Measurements from ENCODE around the gene CNGA2.

CNGA2 gene

DNA sequence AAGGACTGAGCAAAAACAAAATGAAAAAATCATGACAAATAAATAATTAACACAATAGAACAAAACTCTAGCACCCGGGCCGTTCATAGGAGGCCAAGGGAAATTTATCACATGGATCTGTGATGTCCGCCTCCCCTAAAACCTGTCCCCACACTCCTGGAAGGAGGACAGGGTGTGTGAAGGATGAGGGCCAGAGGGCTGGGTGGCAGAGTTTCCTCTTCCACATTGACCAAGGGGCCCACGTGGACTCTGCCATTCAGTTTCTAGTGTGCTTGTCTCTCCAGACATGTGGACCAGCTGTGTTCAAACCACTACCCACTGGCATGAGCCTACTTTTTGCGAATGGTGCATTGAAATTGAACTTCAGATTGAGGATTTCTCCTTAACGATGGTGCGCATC lies 33.0 kb upstream of the CNGA2 start:
- H3K36me3 ChIP-seq (replicated peaks) = no peaks in the 10 kb centered on the region
- H3K9me3 ChIP-seq = no peaks in the 10 kb centered on the region
- no peak for DNase-seq (ENCODE audit: low spot score in 2 of 2)
- no peaks in the 10 kb centered on the region for H3K4me1 ChIP-seq
- in situ Hi-C loops (cut with MboI; ENCODE audit: low sequenced_read_pairs) = no loop called here
- no peak overlapping the region for H3K4me3 ChIP-seq
- no peaks in the 10 kb centered on the region for H3K27me3 ChIP-seq (ENCODE audit: low read depth)

DNA sequence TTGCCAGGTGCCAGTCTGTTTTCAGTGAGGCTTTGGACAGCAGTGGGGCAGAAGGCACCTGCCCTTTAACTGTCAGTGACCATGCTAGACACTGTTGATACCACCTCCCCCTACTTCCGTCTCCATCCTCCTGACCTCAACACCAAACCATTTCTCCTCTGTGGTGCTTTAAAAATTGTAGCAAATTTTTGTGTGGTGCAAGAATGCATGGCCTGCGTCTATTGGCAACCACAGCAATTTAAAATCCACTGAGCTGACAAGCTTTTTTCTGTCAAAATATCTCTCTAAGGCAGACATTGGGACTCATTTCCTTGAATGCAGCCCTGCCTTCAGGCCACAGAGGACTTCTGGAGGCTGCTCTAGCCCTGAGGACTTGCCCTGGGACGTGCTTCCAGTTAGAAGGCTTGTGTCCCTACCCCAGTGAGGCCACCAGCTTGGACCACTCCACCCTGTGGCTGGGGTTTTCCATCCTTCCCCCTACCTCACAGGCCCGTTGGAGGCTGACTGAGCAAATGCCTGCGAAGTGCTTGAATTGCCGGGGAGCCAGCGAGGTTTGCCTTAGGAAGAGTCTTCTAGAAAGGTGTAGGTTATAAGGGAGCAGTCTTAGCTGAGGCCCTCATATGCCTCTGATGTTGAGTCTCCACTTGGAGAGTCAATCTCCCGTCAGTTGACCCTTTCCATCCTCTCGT lies 32.4 kb upstream of the CNGA2 start:
- no peak overlapping the region for H3K4me3 ChIP-seq
- H3K36me3 ChIP-seq (replicated peaks) = no peaks in the 10 kb centered on the region
- DNase-seq (ENCODE audit: low spot score in 2 of 2) = no peak
- in situ Hi-C loops (cut with MboI; ENCODE audit: low sequenced_read_pairs) = no loop called here
- no peaks in the 10 kb centered on the region for H3K27me3 ChIP-seq (ENCODE audit: low read depth)
- no peaks in the 10 kb centered on the region for H3K4me1 ChIP-seq
- H3K9me3 ChIP-seq = no peaks in the 10 kb centered on the region

DNA sequence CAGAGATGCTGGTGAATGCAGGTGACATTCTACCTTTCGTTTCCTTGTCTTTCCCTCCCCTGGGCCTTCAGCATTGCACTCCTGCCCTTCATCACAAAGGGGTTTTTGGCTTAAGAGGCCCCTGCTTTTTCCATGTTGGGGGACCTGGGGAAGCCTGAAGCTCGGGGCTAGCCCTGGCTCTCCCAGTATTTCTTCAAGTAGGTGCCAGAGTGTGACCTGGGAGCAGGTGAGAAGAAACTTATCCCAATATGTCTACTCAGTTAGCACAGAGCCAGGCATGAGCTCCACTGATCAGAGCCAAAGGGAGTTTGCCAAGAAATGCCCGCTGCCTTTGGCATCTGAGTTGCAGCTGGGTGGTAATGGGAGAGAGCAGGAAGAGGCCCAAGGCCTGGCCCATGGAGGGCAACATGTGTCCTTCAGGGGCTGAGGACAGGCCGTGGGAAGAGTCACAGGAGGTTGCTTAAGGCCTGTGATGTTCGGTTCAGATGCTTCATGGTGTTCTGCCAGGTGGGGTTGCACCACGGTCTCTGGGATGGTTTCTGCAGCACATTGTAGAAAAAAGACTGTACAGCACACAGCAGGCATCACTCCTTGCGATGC lies 31.7 kb upstream of the CNGA2 start:
- H3K9me3 ChIP-seq = no peaks in the 10 kb centered on the region
- no peaks in the 10 kb centered on the region for H3K36me3 ChIP-seq (replicated peaks)
- in situ Hi-C loops (cut with MboI; ENCODE audit: low sequenced_read_pairs) = no loop called here
- no peak overlapping the region for H3K4me3 ChIP-seq
- no peaks in the 10 kb centered on the region for H3K27me3 ChIP-seq (ENCODE audit: low read depth)
- no peaks in the 10 kb centered on the region for H3K4me1 ChIP-seq
- DNase-seq (ENCODE audit: low spot score in 2 of 2) = no peak

DNA sequence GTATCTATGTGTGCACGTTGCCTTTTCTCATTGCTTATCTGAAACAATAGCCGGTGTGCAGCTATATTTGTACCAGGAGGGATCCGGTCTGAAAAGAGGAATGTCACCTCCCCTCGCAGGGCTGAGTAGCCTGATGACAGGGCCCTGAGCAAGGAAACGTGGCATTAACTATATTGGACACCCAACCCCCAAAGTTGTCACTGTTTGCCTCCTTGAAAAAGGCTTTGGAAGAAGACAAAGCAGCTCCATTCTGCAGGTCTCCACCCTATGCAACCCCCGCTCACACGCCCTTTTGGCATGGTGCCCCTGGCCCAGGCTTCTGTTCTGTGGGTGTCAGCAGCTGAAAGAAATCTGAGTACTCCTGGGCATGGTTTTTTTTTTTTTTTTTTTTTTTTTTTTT lies 31.1 kb upstream of the CNGA2 start:
- Histone ChIP-seq H3K4me3 (no peak overlapping the region), H3K27me3 (ENCODE audit: low read depth) (no peaks in the 10 kb centered on the region), H3K36me3 (replicated peaks) (no peaks in the 10 kb centered on the region), H3K9me3 (no peaks in the 10 kb centered on the region), H3K4me1 (no peaks in the 10 kb centered on the region)
- in situ Hi-C loops (cut with MboI; ENCODE audit: low sequenced_read_pairs) = no loop called here
- DNase-seq (ENCODE audit: low spot score in 2 of 2) = peak in 1 of 2 experiments; percentile 47

DNA sequence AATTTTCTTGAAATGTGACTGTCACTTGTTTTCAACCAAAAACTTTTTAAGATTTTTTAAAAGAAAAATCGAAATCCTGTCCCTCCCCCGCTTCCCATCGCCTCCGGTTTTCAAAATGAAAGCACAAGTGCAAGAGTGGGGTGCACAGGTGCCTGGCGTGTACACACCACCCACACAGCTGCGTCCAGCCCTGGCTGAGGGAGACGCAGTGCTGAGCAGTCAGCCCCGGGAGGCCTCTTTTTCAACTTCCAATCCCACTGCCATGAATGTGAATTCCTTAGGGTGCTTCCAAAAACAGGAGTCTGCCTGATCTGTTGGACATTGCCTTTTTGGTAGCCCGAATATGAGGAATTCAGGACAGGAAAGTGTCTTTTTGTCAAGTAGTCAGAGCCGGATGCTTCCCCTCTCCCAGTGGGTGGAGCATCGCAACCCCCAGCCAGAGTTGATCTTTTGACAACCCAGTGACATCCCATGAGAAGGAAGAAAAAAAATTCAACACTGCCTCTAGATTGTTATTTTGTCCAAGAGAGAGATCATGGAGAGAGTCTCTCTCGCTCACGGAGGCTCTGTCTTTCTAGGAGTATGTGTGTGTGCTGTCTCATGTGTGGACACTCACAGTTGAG lies 30.4 kb upstream of the CNGA2 start:
- Histone ChIP-seq H3K9me3 (no peaks in the 10 kb centered on the region), H3K36me3 (replicated peaks) (no peaks in the 10 kb centered on the region), H3K4me3 (no peak overlapping the region), H3K27me3 (ENCODE audit: low read depth) (no peaks in the 10 kb centered on the region), H3K4me1 (no peaks in the 10 kb centered on the region)
- in situ Hi-C loops (cut with MboI; ENCODE audit: low sequenced_read_pairs) = no loop called here
- DNase-seq (ENCODE audit: low spot score in 2 of 2) = no peak

DNA sequence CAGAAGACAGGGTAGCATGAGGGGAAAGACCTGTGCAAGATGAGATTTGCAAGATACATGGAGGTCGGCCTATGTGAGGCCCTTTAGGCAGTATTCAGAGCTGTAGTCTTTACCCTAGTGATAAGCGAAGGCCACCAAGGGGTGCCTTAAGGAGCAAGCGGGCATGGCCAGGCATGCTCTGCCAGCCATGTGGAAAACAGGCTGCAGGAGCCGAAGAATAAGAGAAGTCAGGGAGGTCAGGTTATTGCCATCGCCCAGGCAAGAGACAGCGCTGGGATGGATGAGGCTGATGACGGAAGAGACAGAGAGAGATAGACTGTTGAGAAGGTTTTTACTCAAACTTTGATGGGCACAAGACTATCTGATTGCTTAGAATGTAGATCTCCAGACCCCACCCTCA lies 25.7 kb upstream of the CNGA2 start:
- Histone ChIP-seq H3K4me3 (no peak overlapping the region), H3K27me3 (ENCODE audit: low read depth) (no peaks in the 10 kb centered on the region), H3K9me3 (no peaks in the 10 kb centered on the region), H3K36me3 (replicated peaks) (no peaks in the 10 kb centered on the region), H3K4me1 (no peaks in the 10 kb centered on the region)
- in situ Hi-C loops (cut with MboI; ENCODE audit: low sequenced_read_pairs) = no loop called here
- no peak for DNase-seq (ENCODE audit: low spot score in 2 of 2)

DNA sequence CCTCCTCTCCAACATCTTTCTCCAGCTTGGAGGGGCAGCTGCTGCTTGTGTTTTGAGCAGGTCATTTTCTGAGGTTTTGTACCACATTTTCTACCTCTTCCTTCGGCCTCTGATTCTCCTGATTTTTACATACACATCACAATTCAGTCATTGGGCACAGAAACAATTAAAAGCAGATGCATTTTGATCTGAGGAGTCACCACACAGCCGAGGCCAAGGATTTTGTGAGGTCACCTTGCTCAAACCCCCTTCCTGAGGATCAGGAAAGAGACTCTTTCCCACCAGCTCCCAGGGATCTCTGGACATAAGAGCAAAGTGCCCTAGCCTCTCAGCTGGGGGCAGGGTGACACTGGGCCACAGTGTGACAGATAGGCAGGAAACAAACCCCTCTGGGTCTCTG lies 24.1 kb upstream of the CNGA2 start:
- DNase-seq (ENCODE audit: low spot score in 2 of 2) = no peak
- H3K9me3 ChIP-seq = no peaks in the 10 kb centered on the region
- in situ Hi-C loops (cut with MboI; ENCODE audit: low sequenced_read_pairs) = no loop called here
- H3K4me1 ChIP-seq = no peaks in the 10 kb centered on the region
- H3K4me3 ChIP-seq = no peak overlapping the region
- no peaks in the 10 kb centered on the region for H3K27me3 ChIP-seq (ENCODE audit: low read depth)
- H3K36me3 ChIP-seq (replicated peaks) = no peaks in the 10 kb centered on the region

DNA sequence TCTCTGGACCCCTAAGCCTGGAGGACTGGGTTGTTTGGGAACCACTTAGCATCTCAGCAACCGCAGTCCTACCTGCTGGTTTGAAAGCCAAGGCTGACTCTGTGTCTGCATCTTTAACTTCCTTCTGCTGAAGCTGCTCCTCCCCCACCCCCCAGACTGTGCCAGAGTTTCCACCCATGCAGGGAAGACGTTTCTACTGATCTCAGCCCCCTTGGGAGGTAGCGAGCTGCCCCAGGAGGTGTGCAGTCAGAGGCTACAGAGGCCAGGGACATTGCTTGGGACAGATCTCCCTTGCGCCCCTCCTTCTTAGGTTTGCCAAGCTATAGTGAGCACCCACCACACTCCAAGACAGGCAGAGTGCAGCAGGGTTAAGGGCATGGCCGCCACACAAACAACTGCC lies 23.4 kb upstream of the CNGA2 start:
- Histone ChIP-seq H3K36me3 (replicated peaks) (no peaks in the 10 kb centered on the region), H3K9me3 (no peaks in the 10 kb centered on the region), H3K4me3 (no peak overlapping the region), H3K4me1 (no peaks in the 10 kb centered on the region), H3K27me3 (ENCODE audit: low read depth) (no peaks in the 10 kb centered on the region)
- no peak for DNase-seq (ENCODE audit: low spot score in 2 of 2)
- in situ Hi-C loops (cut with MboI; ENCODE audit: low sequenced_read_pairs) = no loop called here

DNA sequence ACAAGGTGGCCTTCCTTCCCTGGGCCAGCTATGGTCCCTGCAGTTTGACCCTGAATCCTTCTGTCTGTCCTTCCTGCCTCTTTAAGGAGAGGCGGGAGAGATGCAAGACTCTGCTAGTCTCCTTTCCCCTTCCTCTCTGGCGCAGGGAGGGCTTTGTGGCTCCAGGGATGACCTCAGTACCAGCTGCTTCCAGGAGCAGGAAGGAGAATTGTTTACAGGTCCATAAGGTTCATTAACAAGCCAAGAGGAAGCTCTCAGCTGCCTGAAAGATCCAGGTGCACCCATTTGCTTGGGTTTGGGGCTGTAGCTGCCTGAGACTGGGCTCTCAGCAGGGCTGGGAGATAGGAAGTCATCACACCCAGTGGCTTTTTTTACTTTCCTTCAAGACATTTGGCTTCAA lies 22.8 kb upstream of the CNGA2 start:
- H3K27me3 ChIP-seq (ENCODE audit: low read depth) = no peaks in the 10 kb centered on the region
- in situ Hi-C loops (cut with MboI; ENCODE audit: low sequenced_read_pairs) = no loop called here
- DNase-seq (ENCODE audit: low spot score in 2 of 2) = no peak
- H3K4me3 ChIP-seq = no peak overlapping the region
- no peaks in the 10 kb centered on the region for H3K36me3 ChIP-seq (replicated peaks)
- H3K4me1 ChIP-seq = no peaks in the 10 kb centered on the region
- no peaks in the 10 kb centered on the region for H3K9me3 ChIP-seq

DNA sequence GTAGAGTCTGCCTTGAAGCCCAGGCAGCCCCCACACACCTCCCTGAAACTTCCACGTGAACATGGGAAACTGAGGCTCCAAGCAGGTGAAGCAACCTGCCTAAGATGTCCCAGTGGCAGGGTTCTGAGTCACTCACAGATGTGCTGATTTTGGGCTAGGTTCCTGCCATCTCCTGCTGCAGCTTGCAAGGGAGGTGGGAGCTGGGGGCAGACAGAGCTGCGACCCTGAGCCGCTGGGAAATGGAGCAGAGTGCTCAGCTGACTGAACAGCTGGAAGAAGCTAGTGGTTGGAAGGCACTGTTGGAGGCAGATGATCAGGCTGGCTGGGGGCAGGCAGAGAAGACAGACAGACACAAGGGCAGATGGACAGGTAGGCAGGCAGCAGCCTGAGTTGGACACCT lies 22.3 kb upstream of the CNGA2 start:
- H3K9me3 ChIP-seq = no peaks in the 10 kb centered on the region
- H3K4me3 ChIP-seq = no peak overlapping the region
- no peaks in the 10 kb centered on the region for H3K4me1 ChIP-seq
- in situ Hi-C loops (cut with MboI; ENCODE audit: low sequenced_read_pairs) = no loop called here
- no peak for DNase-seq (ENCODE audit: low spot score in 2 of 2)
- H3K27me3 ChIP-seq (ENCODE audit: low read depth) = no peaks in the 10 kb centered on the region
- H3K36me3 ChIP-seq (replicated peaks) = no peaks in the 10 kb centered on the region

DNA sequence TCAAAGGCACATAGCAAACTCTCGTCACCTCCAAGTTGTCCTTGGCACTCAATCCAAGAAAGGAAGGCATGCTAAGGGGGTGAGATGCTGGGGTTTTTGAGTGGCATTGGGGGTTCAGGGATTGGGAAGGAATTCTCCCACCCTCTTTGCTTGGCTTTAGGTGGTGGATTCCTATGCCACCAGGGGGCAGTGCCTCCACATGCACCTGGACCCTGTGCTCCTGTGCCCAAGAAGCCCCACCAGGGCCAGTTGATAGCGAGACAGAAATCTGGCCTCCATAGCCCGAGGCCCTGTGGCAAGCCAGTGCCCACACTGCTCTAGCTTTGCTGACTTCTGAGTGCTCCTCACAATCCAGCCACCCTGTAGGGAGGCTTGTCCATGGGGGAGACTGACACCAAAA lies 20.7 kb upstream of the CNGA2 start:
- Histone ChIP-seq H3K4me3 (no peak overlapping the region), H3K36me3 (replicated peaks) (no peaks in the 10 kb centered on the region), H3K27me3 (ENCODE audit: low read depth) (no peaks in the 10 kb centered on the region), H3K4me1 (no peaks in the 10 kb centered on the region), H3K9me3 (no peaks in the 10 kb centered on the region)
- DNase-seq (ENCODE audit: low spot score in 2 of 2) = peak in 1 of 2 experiments; percentile 60
- in situ Hi-C loops (cut with MboI; ENCODE audit: low sequenced_read_pairs) = no loop called here

DNA sequence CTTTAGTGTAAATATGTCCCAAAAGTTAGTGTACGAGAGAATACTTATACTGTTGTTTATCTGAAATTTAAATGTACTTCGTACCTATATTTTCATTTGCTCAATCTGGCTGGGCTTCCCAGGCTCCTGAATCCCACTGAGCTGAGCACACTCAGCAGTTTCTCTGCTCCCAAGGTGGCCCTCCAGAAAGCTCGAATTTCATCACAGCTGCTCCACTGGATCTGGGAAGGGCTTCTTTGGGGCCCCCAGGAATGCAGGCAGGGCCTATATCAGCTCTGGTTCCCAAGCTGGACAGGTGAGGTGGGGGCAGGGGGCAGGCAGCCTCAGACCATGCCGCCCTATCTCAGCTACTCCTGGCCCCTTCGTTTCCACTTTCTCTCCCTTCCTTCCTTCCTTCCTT lies 20.2 kb upstream of the CNGA2 start:
- in situ Hi-C loops (cut with MboI; ENCODE audit: low sequenced_read_pairs) = no loop called here
- Histone ChIP-seq H3K27me3 (ENCODE audit: low read depth) (no peaks in the 10 kb centered on the region), H3K9me3 (no peaks in the 10 kb centered on the region), H3K4me1 (no peaks in the 10 kb centered on the region), H3K4me3 (no peak overlapping the region), H3K36me3 (replicated peaks) (no peaks in the 10 kb centered on the region)
- DNase-seq (ENCODE audit: low spot score in 2 of 2) = no peak

DNA sequence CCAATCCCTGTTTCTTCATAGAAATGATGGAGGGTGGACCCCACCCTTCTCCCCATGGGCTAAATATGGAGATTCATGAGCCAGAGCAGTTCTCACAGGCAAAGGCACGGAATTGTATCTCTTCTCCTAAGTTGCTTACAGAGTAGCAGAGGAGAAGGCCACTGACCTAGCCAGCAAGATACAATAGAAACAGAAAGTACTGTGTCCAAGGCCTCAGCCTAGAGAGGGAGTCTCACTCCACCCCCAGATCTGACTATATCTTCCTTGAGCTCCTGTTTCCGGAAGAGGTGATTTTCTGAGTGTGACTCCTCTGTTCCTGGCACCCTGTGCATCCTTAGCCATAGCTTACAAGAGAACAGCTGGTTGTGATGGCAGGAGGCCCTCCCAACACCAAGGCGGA lies 18.8 kb upstream of the CNGA2 start, which contains the start of gene FATE1:
TSS of gene FATE1 (plus strand) at position 284 of the 400 bp plus-strand sequence. CDS start at position 369, 85 bp downstream.
- no peaks in the 10 kb centered on the region for H3K36me3 ChIP-seq (replicated peaks)
- in situ Hi-C loops (cut with MboI; ENCODE audit: low sequenced_read_pairs) = no loop called here
- H3K4me1 ChIP-seq = no peaks in the 10 kb centered on the region
- no peak within 1 kb of the TSS for H3K4me3 ChIP-seq
- no peaks in the 10 kb centered on the region for H3K9me3 ChIP-seq
- DNase-seq (ENCODE audit: low spot score in 2 of 2) = no peak
- no peaks in the 10 kb centered on the region for H3K27me3 ChIP-seq (ENCODE audit: low read depth)

DNA sequence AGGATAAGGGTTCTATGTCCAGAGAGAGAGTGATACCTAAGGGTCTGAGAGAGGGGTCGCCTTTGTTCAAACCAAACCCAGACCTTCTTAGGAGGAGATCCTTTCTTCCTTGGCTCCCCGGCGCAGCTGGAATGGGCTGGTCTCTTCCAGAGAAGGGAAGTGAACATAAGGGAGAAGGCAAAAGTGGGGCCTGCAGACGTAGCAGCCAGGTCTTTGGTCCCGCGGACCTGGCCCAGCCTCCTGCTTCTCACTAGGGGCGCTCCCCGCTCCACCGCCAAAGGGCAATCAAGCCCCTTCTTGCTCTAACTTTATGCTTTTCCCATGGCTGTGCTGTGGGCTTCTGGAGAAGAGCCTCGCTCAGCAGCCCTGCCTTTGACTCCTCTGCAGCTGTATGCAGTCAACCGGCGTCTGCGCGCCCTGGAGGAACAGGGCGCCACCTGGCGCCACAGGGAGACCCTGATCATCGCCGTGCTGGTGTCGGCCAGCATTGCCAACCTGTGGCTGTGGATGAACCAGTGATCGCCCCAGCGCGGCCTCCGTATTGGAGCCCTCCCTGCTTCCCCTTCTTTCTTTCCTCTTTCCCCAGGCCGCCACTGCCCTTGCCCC lies 12.2 kb upstream of the CNGA2 start:
- Histone ChIP-seq H3K27me3 (ENCODE audit: low read depth) (no peaks in the 10 kb centered on the region), H3K4me3 (no peak overlapping the region), H3K4me1 (no peaks in the 10 kb centered on the region), H3K9me3 (no peaks in the 10 kb centered on the region), H3K36me3 (replicated peaks) (no peaks in the 10 kb centered on the region)
- peak; percentile 3 to 40 for DNase-seq (ENCODE audit: low spot score in 2 of 2)
- in situ Hi-C loops (cut with MboI; ENCODE audit: low sequenced_read_pairs) = no loop called here
